CD14-positive monocyte (primary cell): ENCODE measurements around the gene CAPZA3. TPM values are rescaled to one million over a fixed set of nuclear protein-coding genes. Genes with fewer than 3 reads are reported as not detected.

ENCODE experiments used
- DNase-seq, 3 donors: peaks; one replicate each; pipeline ENCODE4 v3.0.0-alpha.2; 2011 to 2022
- H2AFZ ChIP-seq: 2 replicates; pipeline ENCODE4 v1.6.0; 2012; ENCODE audit warnings: mild to moderate bottlenecking, low read depth, low read length, inconsistent platforms; ENCODE audit not compliant: insufficient read depth, poor library complexity, severe bottlenecking
- H3K27ac ChIP-seq, 2 donors: 1 replicate in 1 of 2; 2 replicates in 1 of 2; pipeline ENCODE4 v1.5.1; 2012 to 2013; ENCODE audit warnings: low read length in 2 of 2, control low read depth in 1 of 2, inconsistent platforms in 1 of 2, low read depth in 1 of 2, mild to moderate bottlenecking in 1 of 2
- H3K27me3 ChIP-seq, 2 donors: one replicate each; pipeline versions ENCODE4 v1.6.0 to v1.6.1; 2011 to 2013; ENCODE audit warnings: low read length in 2 of 2; ENCODE audit not compliant: control insufficient read depth in 2 of 2, insufficient read depth in 2 of 2
- H3K36me3 ChIP-seq, 2 donors: replicated peaks in 1 of 2; 1 replicate in 1 of 2; 2 replicates in 1 of 2; pipeline versions ENCODE4 v1.5.1 to v1.6.1; 2012 to 2013; ENCODE audit warnings: low read length in 2 of 2, control low read depth in 1 of 2, inconsistent platforms in 1 of 2, mild to moderate bottlenecking in 1 of 2; ENCODE audit not compliant: insufficient read depth in 2 of 2, control insufficient read depth in 1 of 2
- H3K4me1 ChIP-seq, 2 donors: 1 replicate in 1 of 2; 2 replicates in 1 of 2; pipeline versions ENCODE4 v1.5.1 to v1.6.1; 2012 to 2013; ENCODE audit warnings: low read length in 2 of 2, control low read depth in 1 of 2, inconsistent platforms in 1 of 2, mild to moderate bottlenecking in 1 of 2, moderate library complexity in 1 of 2; ENCODE audit not compliant: insufficient read depth in 2 of 2, control insufficient read depth in 1 of 2
- H3K4me2 ChIP-seq: replicated peaks from 2 replicates; pipeline ENCODE3; 2012; ENCODE audit warnings: low read length, moderate library complexity, mild to moderate bottlenecking; ENCODE audit not compliant: poor library complexity, severe bottlenecking; ENCODE audit errors: extremely low read depth
- H3K4me3 ChIP-seq, 3 experiments: fragments of 200-600 bp in 1 of 3; sonication (generic) in 1 of 3; replicated peaks in 1 of 3; 1 replicate in 2 of 3; 2 replicates in 1 of 3; pipeline ENCODE4 v1.5.1; 2011 to 2013; ENCODE audit warnings: low read length in 3 of 3, mild to moderate bottlenecking in 3 of 3, control low read depth in 2 of 3, low read depth in 2 of 3, inconsistent platforms in 1 of 3, moderate library complexity in 1 of 3
- H3K79me2 ChIP-seq: 2 replicates; pipeline ENCODE4 v1.6.0; 2012; ENCODE audit warnings: mild to moderate bottlenecking, control low read depth, inconsistent platforms, low read length, moderate library complexity; ENCODE audit not compliant: insufficient read depth
- H3K9ac ChIP-seq: 2 replicates; pipeline ENCODE4 v1.6.0; 2017; ENCODE audit warnings: low read length, mild to moderate bottlenecking; ENCODE audit not compliant: insufficient read depth, poor library complexity, severe bottlenecking
- H3K9me3 ChIP-seq, 2 donors: replicated peaks in 1 of 2; 1 replicate in 1 of 2; 2 replicates in 1 of 2; pipeline versions ENCODE4 v1.5.1 to v1.6.1; 2012 to 2013; ENCODE audit warnings: low read length in 2 of 2, control low read depth in 1 of 2; ENCODE audit not compliant: control insufficient read depth in 1 of 2, insufficient read depth in 1 of 2
- H4K20me1 ChIP-seq: 2 replicates; pipeline ENCODE4 v1.6.0; 2012; ENCODE audit warnings: mild to moderate bottlenecking, low read length, control low read depth, moderate library complexity; ENCODE audit not compliant: insufficient read depth
- H3K27ac Mint-ChIP-seq, 7 donors: one replicate each; pipeline ENCODE4 v1.8.0; 2020; ENCODE audit warnings: mild to moderate bottlenecking in 7 of 7, mixed read lengths in 7 of 7, moderate library complexity in 6 of 7, inconsistent platforms in 2 of 7
- H3K27me3 Mint-ChIP-seq, 3 donors: one replicate each; pipeline ENCODE4 v1.8.0; 2021 to 2022; ENCODE audit warnings: low read depth in 3 of 3, mild to moderate bottlenecking in 3 of 3, mixed read lengths in 3 of 3, moderate library complexity in 3 of 3, inconsistent platforms in 1 of 3
- H3K36me3 Mint-ChIP-seq, 2 donors: one replicate each; pipeline ENCODE4 v1.8.0; 2020; ENCODE audit warnings: mixed read lengths in 2 of 2, inconsistent platforms in 1 of 2, mild to moderate bottlenecking in 1 of 2
- H3K4me1 Mint-ChIP-seq: one replicate; pipeline ENCODE4 v1.8.0; 2020; ENCODE audit warnings: mild to moderate bottlenecking, mixed read lengths
- H3K4me3 Mint-ChIP-seq, 2 donors: one replicate each; pipeline ENCODE4 v1.8.0; 2020; ENCODE audit warnings: mild to moderate bottlenecking in 2 of 2, mixed read lengths in 2 of 2, moderate library complexity in 1 of 2
- H3K9me3 Mint-ChIP-seq, 7 donors: one replicate each; pipeline ENCODE4 v1.8.0; 2020 to 2022; ENCODE audit warnings: mixed read lengths in 7 of 7, mild to moderate bottlenecking in 6 of 7, moderate library complexity in 6 of 7, inconsistent platforms in 2 of 7
- CTCF ChIP-seq: fragments of 200-600 bp; IDR thresholded peaks from one replicate; pipeline ENCODE4 v1.8.0; 2022; ENCODE audit warnings: antibody characterized with exemption, mild to moderate bottlenecking
- WGBS: methylation state at CpG from one replicate; pipeline ENCODE4 v1.1.5; 2013; ENCODE audit warnings: missing lambda C conversion rate; ENCODE audit not compliant: insufficient coverage; 5-methylcytosine and 5-hydroxymethylcytosine counted together
- intact Hi-C, 2 donors: fragments of 100-400 bp; cut with micrococcal nuclease; formaldehyde crosslinking; loops; one replicate each; pipeline versions ENCODE4 v1.15.0 to v1.15.1; 2023
- polyA plus RNA-seq, 3 donors: library from polyadenylated mRNA; depleted of rRNA in 1 of 3; unstranded in 2 of 3; stranded (reverse) in 1 of 3; fragments of 300-500 nt in 2 of 3; fragments of >200 nt in 1 of 3; fragmentation: Illumina TruSeq in 2 of 3; gene quantifications; 1 replicate in 2 of 3; 2 replicates in 1 of 3; pipeline ENCODE4 v1.2.3, GENCODE V29; 2012 to 2021

The CAPZA3 gene
- polyA plus RNA-seq, 3 donors: not detected

GRCh38 chr12:18696971-18697602, 40.8 kb upstream of the CAPZA3 start:
- intact Hi-C loops: no loop called here
- Histone ChIP-seq H3K79me2 (no peaks in the 10 kb centered on the region), H3K9ac (no peak overlapping the region), H3K4me2 (no peak overlapping the region), H3K9me3 (no peaks in the 10 kb centered on the region), H3K4me3 (no peak overlapping the region), H4K20me1 (no peaks in the 10 kb centered on the region), H3K36me3 (no peaks in the 10 kb centered on the region), H3K4me1 (no peaks in the 10 kb centered on the region), H2AFZ (no peak overlapping the region), H3K27me3 (no peaks in the 10 kb centered on the region), H3K27ac (no peak overlapping the region)
- Mint-ChIP-seq H3K9me3 (peaks cover 0 to 4% (median 0%) of the 10 kb centered on the region in 7 donors), H3K27me3 (no peaks in the 10 kb centered on the region), H3K27ac (no peak overlapping the region), H3K36me3 (no peaks in the 10 kb centered on the region), H3K4me1 (no peaks in the 10 kb centered on the region), H3K4me3 (no peak overlapping the region)
- no peak for TF ChIP-seq CTCF
- DNase-seq: no peak

DNA sequence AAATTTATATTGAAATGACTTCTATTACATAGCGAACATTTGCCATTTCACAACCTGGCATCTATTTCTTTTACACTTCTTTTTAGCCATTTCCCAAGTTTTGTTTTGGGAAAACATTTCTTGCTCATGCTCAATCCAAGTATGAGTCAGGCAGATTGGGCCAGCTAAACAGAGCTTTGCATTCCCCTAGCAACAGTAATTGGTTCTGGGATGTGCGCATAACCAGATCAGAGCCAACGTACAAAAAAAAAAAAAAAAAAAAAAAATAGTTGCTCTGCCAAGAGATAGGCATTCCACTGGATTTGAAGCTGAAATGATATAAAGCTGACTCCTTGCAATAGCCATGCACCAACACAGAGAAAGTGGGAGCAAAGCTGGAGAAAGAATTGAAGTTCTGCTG, 37.6 kb upstream of the CAPZA3 start:
- no peak overlapping the region for H3K4me3 Mint-ChIP-seq
- Histone ChIP-seq H3K27ac (no peak overlapping the region), H3K79me2 (no peaks in the 10 kb centered on the region), H2AFZ (no peak overlapping the region), H3K4me3 (no peak overlapping the region), H3K4me1 (no peaks in the 10 kb centered on the region), H3K36me3 (no peaks in the 10 kb centered on the region), H3K4me2 (no peak overlapping the region), H3K27me3 (no peaks in the 10 kb centered on the region), H3K9me3 (no peaks in the 10 kb centered on the region), H3K9ac (no peak overlapping the region), H4K20me1 (no peaks in the 10 kb centered on the region)
- no peak overlapping the region for H3K27ac Mint-ChIP-seq
- DNase-seq: no peak
- TF ChIP-seq CTCF: no peak
- intact Hi-C loops: no loop called here
- no peaks in the 10 kb centered on the region for H3K4me1 Mint-ChIP-seq
- H3K9me3 Mint-ChIP-seq: peaks cover 0 to 4% (median 0%) of the 10 kb centered on the region in 7 donors
- WGBS: no CpG with 5 or more reads among the region's 3 CpGs
- H3K36me3 Mint-ChIP-seq: no peaks in the 10 kb centered on the region
- no peaks in the 10 kb centered on the region for H3K27me3 Mint-ChIP-seq
